GM12891 (cell line): ENCODE results near the gene DDX24.

Experiments used
- POLR2A ChIP-seq: IDR thresholded peaks from 2 replicates; pipeline ENCODE4 v1.6.1; 2011; ENCODE audit warnings: low read depth, low read length, control low read depth
- POLR2AphosphoS5 ChIP-seq: IDR thresholded peaks from 2 replicates; pipeline ENCODE4 v1.6.1; 2011; ENCODE audit warnings: low read depth, low read length, control low read depth
- POU2F2 ChIP-seq: IDR thresholded peaks from 2 replicates; pipeline ENCODE4 v1.6.1; 2011; ENCODE audit warnings: low read depth, mild to moderate bottlenecking, control low read depth, low read length, moderate library complexity
- SPI1 ChIP-seq: IDR thresholded peaks from 2 replicates; pipeline ENCODE4 v1.6.1; 2011; ENCODE audit warnings: low read depth, low read length, control low read depth
- TAF1 ChIP-seq: IDR thresholded peaks from 2 replicates; pipeline ENCODE4 v1.6.1; 2011; ENCODE audit warnings: low read depth, low read length, control low read depth

DNA sequence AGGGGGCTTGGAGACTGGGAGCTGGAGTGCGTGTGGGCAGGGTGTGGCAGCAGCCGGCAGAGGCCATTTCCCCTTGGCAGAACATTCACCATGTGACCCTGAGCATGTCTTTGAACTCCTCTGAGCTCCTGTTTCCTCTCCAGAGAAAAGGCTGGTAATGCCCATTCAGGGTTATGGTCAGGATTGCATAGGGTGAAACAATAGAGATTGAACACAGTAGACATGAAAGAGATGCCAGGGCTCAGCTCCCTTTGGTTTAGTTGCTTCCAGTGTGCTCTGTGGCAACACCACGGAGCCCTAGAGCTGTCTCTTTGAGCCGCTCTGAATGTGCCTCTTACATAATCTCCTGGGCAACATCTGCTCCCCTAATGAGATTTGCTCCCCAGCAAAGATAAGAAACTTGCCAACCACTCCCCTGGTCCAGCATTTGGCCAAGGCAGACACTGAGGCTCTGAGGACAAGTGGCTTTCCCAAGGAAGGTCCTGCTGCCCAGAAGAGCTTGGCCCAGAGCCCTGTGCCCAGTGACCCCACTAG, 34.1 kb upstream of the DDX24 start:
- TF ChIP-seq POLR2A (no peak), TAF1 (no peak), POU2F2 (no peak), POLR2AphosphoS5 (no peak), SPI1 (no peak)
